HG02759 (cell line): ENCODE data around the gene GREB1.

Source experiments
- ATAC-seq: cut with Tn5 transposase; IDR thresholded peaks from one replicate; pipeline ENCODE4 v1.9.1; 2021; ENCODE audit warnings: mild to moderate bottlenecking, moderate library complexity; ENCODE audit not compliant: unreplicated experiment

Gene GREB1

GRCh38 chr2:11597538-11598225 lies 63.8 kb downstream of the GREB1 start:
- no peak for ATAC-seq

- ATAC-seq = no peak
These were observed 64.4 kb downstream of the GREB1 start for GRCh38 chr2:11598228-11598731.

GRCh38 chr2:11602563-11603204 lies 68.8 kb downstream of the GREB1 start:
- ATAC-seq = no peak

GRCh38 chr2:11610624-11611242 lies 76.9 kb downstream of the GREB1 start:
- no peak for ATAC-seq

- ATAC-seq = no peak
These were observed 77.4 kb downstream of the GREB1 start for GRCh38 chr2:11611251-11611650.

GRCh38 chr2:11612553-11613215 lies 78.8 kb downstream of the GREB1 start:
- ATAC-seq = no peak

GRCh38 chr2:11613297-11613696 lies 79.5 kb downstream of the GREB1 start:
- no peak for ATAC-seq

GRCh38 chr2:11615209-11615608 lies 81.4 kb downstream of the GREB1 start:
- no peak for ATAC-seq

GRCh38 chr2:11616097-11616687 lies 82.3 kb downstream of the GREB1 start:
- no peak for ATAC-seq

GRCh38 chr2:11616851-11617415 lies 83.1 kb downstream of the GREB1 start:
- no peak for ATAC-seq

GRCh38 chr2:11617527-11617926 lies 83.7 kb downstream of the GREB1 start:
- ATAC-seq = no peak

GRCh38 chr2:11617984-11618707 lies 84.3 kb downstream of the GREB1 start:
- no peak for ATAC-seq

- ATAC-seq = no peak
These were observed 84.8 kb downstream of the GREB1 start for GRCh38 chr2:11618708-11619062.

GRCh38 chr2:11621410-11621809 lies 87.6 kb downstream of the GREB1 start:
- no peak for ATAC-seq

GRCh38 chr2:11622611-11623010 lies 88.8 kb downstream of the GREB1 start:
- ATAC-seq = no peak

GRCh38 chr2:11624893-11625292 lies 91.0 kb downstream of the GREB1 start:
- no peak for ATAC-seq

- no peak for ATAC-seq
These were observed 91.8 kb downstream of the GREB1 start for GRCh38 chr2:11625671-11626070.

GRCh38 chr2:11628675-11629074 lies 94.8 kb downstream of the GREB1 start:
- no peak for ATAC-seq

- no peak for ATAC-seq
These were observed 95.4 kb downstream of the GREB1 start for GRCh38 chr2:11629215-11629614.

GRCh38 chr2:11629851-11630250 lies 96.0 kb downstream of the GREB1 start:
- ATAC-seq = no peak
